H9 (cell line): Measurements from ENCODE around the gene NEDD4L. TPM values are rescaled to one million over a fixed set of nuclear protein-coding genes. Genes with fewer than 3 reads are reported as not detected.

Experiments
- DNase-seq: peaks from one replicate; pipeline ENCODE4 v3.0.0-alpha.2; 2017
- H2AFZ ChIP-seq: one replicate; pipeline ENCODE4 v1.6.1; 2013; ENCODE audit warnings: mild to moderate bottlenecking, low read length, control low read depth, moderate library complexity
- H2AK5ac ChIP-seq: 2 replicates; pipeline ENCODE4 v1.6.1; 2013; ENCODE audit warnings: low read length, control low read depth, mixed read lengths; ENCODE audit not compliant: insufficient read length
- H2BK120ac ChIP-seq: one replicate; pipeline ENCODE4 v1.6.1; 2013; ENCODE audit warnings: low read depth, mild to moderate bottlenecking, low read length, control low read depth, inconsistent platforms; ENCODE audit not compliant: poor library complexity, severe bottlenecking
- H2BK12ac ChIP-seq: 2 replicates; pipeline ENCODE4 v1.6.1; 2013; ENCODE audit warnings: low read length, control low read depth, mixed read lengths, low read depth; ENCODE audit not compliant: insufficient read length
- H2BK15ac ChIP-seq: 2 replicates; pipeline ENCODE4 v1.6.1; 2013; ENCODE audit warnings: low read depth, low read length, control low read depth
- H2BK20ac ChIP-seq: one replicate; pipeline ENCODE4 v1.6.1; 2013; ENCODE audit warnings: low read depth, mild to moderate bottlenecking, low read length, control low read depth, inconsistent platforms; ENCODE audit not compliant: poor library complexity, severe bottlenecking
- H2BK5ac ChIP-seq: 2 replicates; pipeline ENCODE4 v1.6.1; 2013; ENCODE audit warnings: low read length, control low read depth, mixed read lengths; ENCODE audit not compliant: insufficient read length
- H3K14ac ChIP-seq: 2 replicates; pipeline ENCODE4 v1.6.1; 2013; ENCODE audit warnings: low read length, control low read depth; ENCODE audit not compliant: insufficient read depth
- H3K18ac ChIP-seq: 2 replicates; pipeline ENCODE4 v1.6.1; 2013; ENCODE audit warnings: low read depth, mild to moderate bottlenecking, mixed read lengths, low read length, control low read depth; ENCODE audit not compliant: insufficient read length
- H3K23ac ChIP-seq: 2 replicates; pipeline ENCODE4 v1.6.1; 2013; ENCODE audit warnings: low read length, control low read depth, mixed read lengths, low read depth; ENCODE audit not compliant: insufficient read length
- H3K23me2 ChIP-seq: 2 replicates; pipeline ENCODE4 v1.6.1; 2013; ENCODE audit warnings: low read depth, mild to moderate bottlenecking, mixed read lengths, low read length, control low read depth; ENCODE audit not compliant: insufficient read length, poor library complexity, severe bottlenecking
- H3K27ac ChIP-seq: 2 replicates; pipeline ENCODE4 v1.5.1; 2013; ENCODE audit warnings: low read length, control low read depth, mixed read lengths, low read depth; ENCODE audit not compliant: insufficient read length
- H3K27me3 ChIP-seq: 2 replicates; pipeline ENCODE4 v1.6.1; 2013; ENCODE audit warnings: low read length, control low read depth, inconsistent platforms; ENCODE audit not compliant: insufficient read depth
- H3K4ac ChIP-seq: 2 replicates; pipeline ENCODE4 v1.6.1; 2013; ENCODE audit warnings: low read depth, mild to moderate bottlenecking, control low read depth, inconsistent platforms, low read length, moderate library complexity
- H3K4me1 ChIP-seq: 2 replicates; pipeline ENCODE4 v1.6.1; 2013; ENCODE audit warnings: low read length, control low read depth, inconsistent platforms; ENCODE audit not compliant: insufficient read depth
- H3K4me2 ChIP-seq: 2 replicates; pipeline ENCODE4 v1.6.1; 2013; ENCODE audit warnings: low read length, control low read depth, mixed read lengths; ENCODE audit not compliant: insufficient read length, insufficient read depth
- H3K56ac ChIP-seq: 2 replicates; pipeline ENCODE4 v1.6.1; 2013; ENCODE audit warnings: low read depth, mild to moderate bottlenecking, mixed read lengths, low read length, control low read depth; ENCODE audit not compliant: insufficient read length
- H3K79me1 ChIP-seq: 2 replicates; pipeline ENCODE4 v1.6.1; 2013; ENCODE audit warnings: low read depth, mild to moderate bottlenecking, moderate library complexity, low read length, control low read depth, inconsistent platforms; ENCODE audit not compliant: insufficient read depth, poor library complexity, severe bottlenecking
- H3K79me2 ChIP-seq: 2 replicates; pipeline ENCODE4 v1.6.1; 2013; ENCODE audit warnings: low read length, control low read depth, inconsistent platforms; ENCODE audit not compliant: insufficient read depth
- H3K9ac ChIP-seq: 2 replicates; pipeline ENCODE4 v1.6.1; 2013; ENCODE audit warnings: low read length, control low read depth, mixed read lengths; ENCODE audit not compliant: insufficient read length; ENCODE audit errors: extremely low read depth
- H3K9me3 ChIP-seq: one replicate; pipeline ENCODE4 v1.6.1; 2013; ENCODE audit warnings: low read depth, low read length, inconsistent platforms; ENCODE audit not compliant: control insufficient read depth
- H3T11ph ChIP-seq: one replicate; pipeline ENCODE4 v1.6.1; 2013; ENCODE audit warnings: mild to moderate bottlenecking, low read length, control low read depth, inconsistent platforms
- H4K20me1 ChIP-seq: one replicate; pipeline ENCODE4 v1.6.1; 2013; ENCODE audit not compliant: control insufficient read depth, insufficient read length, insufficient read depth
- H4K5ac ChIP-seq: 2 replicates; pipeline ENCODE4 v1.6.1; 2013; ENCODE audit warnings: low read depth, mild to moderate bottlenecking, mixed read lengths, low read length, control low read depth; ENCODE audit not compliant: insufficient read length
- H4K8ac ChIP-seq: replicated peaks from 2 replicates; pipeline ENCODE4 v1.6.1; 2013; ENCODE audit warnings: low read length, control low read depth, mixed read lengths, low read depth; ENCODE audit not compliant: insufficient read length
- H4K91ac ChIP-seq: 2 replicates; pipeline ENCODE4 v1.6.1; 2013; ENCODE audit warnings: low read depth, mild to moderate bottlenecking, moderate library complexity, mixed read lengths, low read length, control low read depth; ENCODE audit not compliant: insufficient read length
- H3K27ac Mint-ChIP-seq, 3 experiments: 2 replicates in 2 of 3; 3 replicates in 1 of 3; pipeline ENCODE4 v1.8.0; 2020 to 2021; ENCODE audit warnings: mixed read lengths in 3 of 3, mild to moderate bottlenecking in 1 of 3, moderate library complexity in 1 of 3
- H3K27me3 Mint-ChIP-seq: 2 replicates; pipeline ENCODE4 v1.8.0; 2021; ENCODE audit warnings: low read depth, mild to moderate bottlenecking, moderate library complexity, mixed read lengths
- H3K36me3 Mint-ChIP-seq, 3 experiments: 2 replicates in 2 of 3; 3 replicates in 1 of 3; pipeline ENCODE4 v1.8.0; 2020 to 2021; ENCODE audit warnings: low read depth in 3 of 3, mixed read lengths in 3 of 3; ENCODE audit not compliant: insufficient read depth in 1 of 3
- H3K4me1 Mint-ChIP-seq, 2 experiments: 2 replicates each; pipeline ENCODE4 v1.8.0; 2020; ENCODE audit warnings: mixed read lengths in 2 of 2
- H3K4me3 Mint-ChIP-seq, 2 experiments: 2 replicates in 1 of 2; 3 replicates in 1 of 2; pipeline ENCODE4 v1.8.0; 2020 to 2021; ENCODE audit warnings: mild to moderate bottlenecking in 2 of 2, mixed read lengths in 2 of 2, moderate library complexity in 1 of 2
- H3K9me3 Mint-ChIP-seq, 2 experiments: 2 replicates in 1 of 2; 3 replicates in 1 of 2; pipeline ENCODE4 v1.8.0; 2020; ENCODE audit warnings: mild to moderate bottlenecking in 2 of 2, mixed read lengths in 2 of 2, moderate library complexity in 1 of 2
- WGBS: extraction: QIAGEN DNeasy Blood & Tissue Kit; methylation state at CpG from one replicate; pipeline ENCODE4 v1.1.7; 2013; ENCODE audit warnings: missing lambda C conversion rate, low lambda C conversion rate, mixed read lengths; ENCODE audit not compliant: insufficient read length; ENCODE audit errors: extremely low coverage; 5-methylcytosine and 5-hydroxymethylcytosine counted together
- microRNA-seq: library from miRNA; unstranded; fragments of <30 nt; microRNA quantifications from one replicate; pipeline ENCODE4, GENCODE V29; 2020; ENCODE audit warnings: borderline microRNAs expressed
- total RNA-seq: library from RNA; stranded (reverse); gene quantifications from 2 replicates; pipeline ENCODE4 v1.2.1, GENCODE V29; 2021
- TF ChIP-seq, protein P1 (sequence below): fragments of 200-600 bp; sonication (generic); conservative IDR thresholded peaks from 3 replicates; pipeline ENCODE4 v1.8.0; 2021; ENCODE audit warnings: antibody characterized with exemption, mild to moderate bottlenecking

The NEDD4L gene
- total RNA-seq, 1 experiment from 2014 or later, result 76.3 TPM

DNA sequence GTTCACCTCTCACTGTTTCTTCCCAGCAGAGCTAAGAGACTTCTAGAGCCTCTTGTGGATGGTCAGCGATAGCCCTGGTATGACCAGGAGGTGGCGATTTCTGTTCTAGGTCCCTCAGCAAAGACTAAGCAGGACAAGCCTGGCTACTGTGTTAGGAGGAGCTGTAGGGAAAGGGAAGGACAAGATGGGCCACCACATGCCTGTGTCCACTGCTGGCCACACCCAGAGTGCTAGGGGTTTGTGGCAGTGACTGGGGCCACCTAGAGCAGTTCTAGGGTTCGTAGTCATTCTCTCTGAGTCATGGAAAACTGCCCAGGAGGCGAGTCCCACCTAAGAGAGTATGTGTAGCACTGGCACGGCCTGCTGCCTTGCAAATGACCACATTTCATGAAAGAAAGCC, 405.4 kb downstream of the NEDD4L start:
- Histone ChIP-seq H3K27ac (no peak overlapping the region), H2BK120ac (no peak overlapping the region), H3K23me2 (no peaks in the 10 kb centered on the region), H3K4ac (no peak overlapping the region), H4K20me1 (no peaks in the 10 kb centered on the region), H4K91ac (no peak overlapping the region), H3K18ac (no peak overlapping the region), H3K79me1 (no peaks in the 10 kb centered on the region), H3K79me2 (no peaks in the 10 kb centered on the region), H4K8ac (no peak overlapping the region), H3K56ac (no peak overlapping the region), H3K4me2 (no peak overlapping the region), H3K4me1 (no peaks in the 10 kb centered on the region), H3K23ac (no peak overlapping the region), H2BK5ac (no peak overlapping the region), H3K9ac (no peak overlapping the region), H2AFZ (no peak overlapping the region), H3K9me3 (no peaks in the 10 kb centered on the region), H2AK5ac (no peak overlapping the region), H2BK15ac (no peak overlapping the region), H3K14ac (no peak overlapping the region), H2BK20ac (no peak overlapping the region), H4K5ac (no peak overlapping the region), H2BK12ac (no peak overlapping the region), H3K27me3 (no peaks in the 10 kb centered on the region; the same call in 1 of the 2 replicates), H3T11ph (no peak overlapping the region)
- DNase-seq, result peak; percentile 48
- H3K9me3 Mint-ChIP-seq, result no peaks in the 10 kb centered on the region
- 0 out of 7 replicates have a peak, but pooled peaks cover 0 to 2% (median 0%) of the 10 kb centered on the region in 3 experiments for H3K36me3 Mint-ChIP-seq
- peaks cover 20 to 31% of the 10 kb centered on the region in 2 experiments for H3K4me1 Mint-ChIP-seq
- H3K4me3 Mint-ChIP-seq, result no peak overlapping the region
- no CpG with 5 or more reads among the region's 5 CpGs for WGBS
- TF ChIP-seq, protein P1, sequence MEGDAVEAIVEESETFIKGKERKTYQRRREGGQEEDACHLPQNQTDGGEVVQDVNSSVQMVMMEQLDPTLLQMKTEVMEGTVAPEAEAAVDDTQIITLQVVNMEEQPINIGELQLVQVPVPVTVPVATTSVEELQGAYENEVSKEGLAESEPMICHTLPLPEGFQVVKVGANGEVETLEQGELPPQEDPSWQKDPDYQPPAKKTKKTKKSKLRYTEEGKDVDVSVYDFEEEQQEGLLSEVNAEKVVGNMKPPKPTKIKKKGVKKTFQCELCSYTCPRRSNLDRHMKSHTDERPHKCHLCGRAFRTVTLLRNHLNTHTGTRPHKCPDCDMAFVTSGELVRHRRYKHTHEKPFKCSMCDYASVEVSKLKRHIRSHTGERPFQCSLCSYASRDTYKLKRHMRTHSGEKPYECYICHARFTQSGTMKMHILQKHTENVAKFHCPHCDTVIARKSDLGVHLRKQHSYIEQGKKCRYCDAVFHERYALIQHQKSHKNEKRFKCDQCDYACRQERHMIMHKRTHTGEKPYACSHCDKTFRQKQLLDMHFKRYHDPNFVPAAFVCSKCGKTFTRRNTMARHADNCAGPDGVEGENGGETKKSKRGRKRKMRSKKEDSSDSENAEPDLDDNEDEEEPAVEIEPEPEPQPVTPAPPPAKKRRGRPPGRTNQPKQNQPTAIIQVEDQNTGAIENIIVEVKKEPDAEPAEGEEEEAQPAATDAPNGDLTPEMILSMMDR, result peak; percentile 40; the same call in 2 of the 3 replicates
- no peak overlapping the region for H3K27ac Mint-ChIP-seq
- no peaks in the 10 kb centered on the region; the same call in 1 of the 2 replicates for H3K27me3 Mint-ChIP-seq

Small RNA genes lying within 50 kb of the gene (microRNA-seq; reads per million reads assigned to microRNA genes)
- gene MIR3591, result not detected

Other genes with a start within 250 kb of the NEDD4L start
- 0.53 and 1.1 TPM in 2 replicates for gene ATP8B1, start 240.9 kb upstream of the NEDD4L start, total RNA-seq